Coronary artery (tissue), 2 donors: ENCODE results near the gene SLC25A30.

Experiments used
- DNase-seq: peaks from one replicate; pipeline ENCODE4 v3.0.0-alpha.2; 2017; ENCODE audit warnings: low spot score
- H3K27ac ChIP-seq, 2 donors: fragments of 200-600 bp; sonication (generic); one replicate each; pipeline ENCODE4 v1.5.1; 2016 to 2019
- H3K4me3 ChIP-seq: fragments of 200-600 bp; sonication (generic); 2 replicates; pipeline ENCODE4 v1.5.1; 2016; ENCODE audit warnings: mild to moderate bottlenecking, moderate library complexity
- TF ChIP-seq, protein P1 (sequence below): fragments of 200-600 bp; sonication (generic); IDR thresholded peaks from one replicate; pipeline ENCODE4 v1.5.1; 2019; ENCODE audit warnings: antibody characterized with exemption

The SLC25A30 gene, protein sequence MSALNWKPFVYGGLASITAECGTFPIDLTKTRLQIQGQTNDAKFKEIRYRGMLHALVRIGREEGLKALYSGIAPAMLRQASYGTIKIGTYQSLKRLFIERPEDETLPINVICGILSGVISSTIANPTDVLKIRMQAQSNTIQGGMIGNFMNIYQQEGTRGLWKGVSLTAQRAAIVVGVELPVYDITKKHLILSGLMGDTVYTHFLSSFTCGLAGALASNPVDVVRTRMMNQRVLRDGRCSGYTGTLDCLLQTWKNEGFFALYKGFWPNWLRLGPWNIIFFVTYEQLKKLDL

DNA sequence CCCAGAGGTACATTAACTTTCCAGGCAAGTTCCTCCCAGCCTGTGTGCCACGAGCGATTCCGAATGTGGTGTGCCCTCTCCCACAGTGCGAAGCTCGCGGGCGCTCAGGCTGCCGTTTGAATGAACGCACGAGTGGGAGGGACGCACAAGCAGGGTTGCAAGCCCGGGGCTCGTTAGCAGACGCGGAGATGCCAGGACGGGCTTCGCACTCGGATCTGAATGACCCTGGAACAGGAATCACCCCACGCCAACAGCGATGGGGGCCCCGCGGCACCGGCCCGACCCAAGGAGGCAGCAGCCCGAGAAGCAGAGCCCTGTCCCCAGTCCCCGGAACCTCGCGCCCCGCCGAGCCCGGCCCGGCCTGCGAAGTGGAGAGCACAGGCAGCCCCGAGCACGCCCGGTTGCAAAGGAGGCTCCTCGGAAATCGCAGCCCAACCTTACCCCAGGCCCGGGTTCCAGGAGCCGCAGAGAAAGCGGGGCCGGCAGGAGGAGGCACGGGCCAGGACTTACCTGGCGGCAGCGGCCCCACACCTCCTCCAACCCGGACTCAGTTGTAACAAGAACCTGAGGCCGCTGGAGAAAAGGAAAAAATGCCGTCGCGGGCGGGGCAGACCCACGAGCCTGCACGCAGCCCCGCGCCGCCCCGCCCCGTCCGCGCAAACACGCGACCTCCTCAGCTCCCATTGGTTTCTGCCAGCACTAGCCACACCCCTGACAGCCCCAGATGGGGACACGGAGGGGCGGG, at the start of gene SLC25A30:
Gene SLC25A30 (minus strand): TSS at position 584 of the 745 bp plus-strand sequence. CDS start 6,948 bp downstream, outside the sequence.
- TF ChIP-seq, protein P1, sequence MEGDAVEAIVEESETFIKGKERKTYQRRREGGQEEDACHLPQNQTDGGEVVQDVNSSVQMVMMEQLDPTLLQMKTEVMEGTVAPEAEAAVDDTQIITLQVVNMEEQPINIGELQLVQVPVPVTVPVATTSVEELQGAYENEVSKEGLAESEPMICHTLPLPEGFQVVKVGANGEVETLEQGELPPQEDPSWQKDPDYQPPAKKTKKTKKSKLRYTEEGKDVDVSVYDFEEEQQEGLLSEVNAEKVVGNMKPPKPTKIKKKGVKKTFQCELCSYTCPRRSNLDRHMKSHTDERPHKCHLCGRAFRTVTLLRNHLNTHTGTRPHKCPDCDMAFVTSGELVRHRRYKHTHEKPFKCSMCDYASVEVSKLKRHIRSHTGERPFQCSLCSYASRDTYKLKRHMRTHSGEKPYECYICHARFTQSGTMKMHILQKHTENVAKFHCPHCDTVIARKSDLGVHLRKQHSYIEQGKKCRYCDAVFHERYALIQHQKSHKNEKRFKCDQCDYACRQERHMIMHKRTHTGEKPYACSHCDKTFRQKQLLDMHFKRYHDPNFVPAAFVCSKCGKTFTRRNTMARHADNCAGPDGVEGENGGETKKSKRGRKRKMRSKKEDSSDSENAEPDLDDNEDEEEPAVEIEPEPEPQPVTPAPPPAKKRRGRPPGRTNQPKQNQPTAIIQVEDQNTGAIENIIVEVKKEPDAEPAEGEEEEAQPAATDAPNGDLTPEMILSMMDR = no peak
- peak within 1 kb of the TSS; percentile 92 to 93 for H3K27ac ChIP-seq
- peak; percentile 96 for DNase-seq
- H3K4me3 ChIP-seq = peak within 1 kb of the TSS; percentile 91

DNA sequence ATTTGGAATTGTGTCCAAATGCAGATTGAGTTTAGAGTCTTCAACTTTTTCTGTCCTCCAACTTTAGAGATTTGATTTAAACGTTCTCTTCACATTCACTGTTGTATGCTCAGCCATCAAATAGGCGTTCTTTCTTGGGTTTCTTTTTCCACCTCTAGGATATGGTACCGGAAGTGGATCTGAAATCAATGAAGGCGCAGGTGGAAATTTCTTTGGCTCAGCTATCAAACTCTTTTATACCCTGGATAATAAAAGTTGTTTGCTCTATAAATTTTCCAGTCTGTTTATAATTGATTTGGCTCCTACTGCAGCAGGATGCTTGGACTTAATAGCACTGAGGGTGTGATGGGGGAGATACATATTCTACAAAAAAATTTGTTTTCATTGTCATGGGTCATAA, 48.2 kb upstream of the SLC25A30 start:
- Histone ChIP-seq H3K27ac (no peak overlapping the region), H3K4me3 (peak overlapping the region; percentile 89)
- DNase-seq = no peak
- TF ChIP-seq, protein P1 = no peak

DNA sequence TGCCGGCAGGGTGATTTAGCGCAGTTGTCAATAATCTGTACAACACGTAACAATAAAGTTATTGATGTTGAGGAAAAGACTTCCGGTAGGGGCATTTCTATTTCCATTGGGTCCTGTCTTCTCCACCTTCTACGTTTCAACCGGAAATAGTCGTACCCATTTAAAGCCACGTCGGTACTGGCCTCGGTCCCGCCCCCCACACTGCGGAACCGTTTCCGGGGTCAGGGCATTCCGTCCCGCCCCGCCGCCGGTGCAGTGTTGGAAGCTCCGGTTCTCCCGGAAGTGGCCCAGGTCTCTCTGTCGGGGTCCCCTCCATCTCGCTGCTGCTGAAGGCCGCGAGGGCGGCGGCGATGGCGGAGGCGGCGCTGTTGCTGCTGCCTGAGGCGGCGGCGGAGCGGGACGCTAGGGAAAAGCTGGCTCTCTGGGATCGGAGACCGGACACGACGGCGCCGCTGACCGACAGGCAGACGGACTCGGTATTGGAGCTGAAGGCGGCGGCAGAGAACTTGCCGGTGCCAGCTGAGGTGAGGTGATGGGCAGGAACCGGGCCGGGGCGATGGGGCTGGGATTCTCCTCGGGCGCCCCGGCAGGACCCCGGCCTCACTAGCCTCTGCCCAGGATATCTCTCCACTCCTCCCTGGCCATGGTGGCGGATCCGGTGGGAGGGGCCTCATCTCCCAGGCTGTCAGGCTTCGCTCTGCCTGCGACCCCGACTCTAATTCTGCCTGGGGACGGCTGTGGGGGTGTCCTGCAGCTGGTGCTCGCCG, 46.7 kb upstream of the SLC25A30 start, which contains the start of gene COG3:
Gene COG3 (plus strand): TSS at position 253 of the 767 bp plus-strand sequence. CDS start 98 bp downstream, at position 351.
- Histone ChIP-seq H3K4me3 (peak within 1 kb of the TSS; percentile 89), H3K27ac (peak within 1 kb of the TSS; percentile 61 to 97)
- peak; percentile 96 for DNase-seq
- TF ChIP-seq, protein P1 = no peak

DNA sequence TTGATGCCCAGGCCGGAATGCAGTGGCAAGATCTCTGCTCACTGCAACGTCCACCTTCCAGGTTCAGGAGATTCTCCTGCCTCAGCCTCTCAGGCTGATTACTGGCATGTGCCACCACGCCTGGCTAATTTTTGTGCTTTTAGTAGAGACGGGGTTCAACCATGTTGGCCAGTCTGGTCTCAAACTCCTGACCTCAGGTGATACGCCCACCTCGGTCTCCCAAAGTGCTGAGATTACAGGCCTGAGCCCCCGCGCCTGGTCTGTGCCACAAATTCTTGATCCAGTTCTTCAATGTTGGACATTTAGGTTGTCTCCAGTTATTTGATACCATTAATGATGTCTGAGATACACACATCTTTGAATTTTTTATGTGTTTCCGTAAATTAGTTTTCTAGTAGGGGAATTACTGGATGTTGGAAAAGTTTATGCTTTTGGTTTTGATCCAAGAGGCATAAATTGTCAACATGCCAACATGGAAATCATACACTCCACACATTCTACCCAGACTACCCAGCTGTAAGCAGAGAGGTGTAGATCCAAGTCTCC, 46.0 kb upstream of the SLC25A30 start:
- peak overlapping the region; percentile 61 to 97 for H3K27ac ChIP-seq
- DNase-seq = no peak
- TF ChIP-seq, protein P1 = no peak
- H3K4me3 ChIP-seq = peak overlapping the region; percentile 89

DNA sequence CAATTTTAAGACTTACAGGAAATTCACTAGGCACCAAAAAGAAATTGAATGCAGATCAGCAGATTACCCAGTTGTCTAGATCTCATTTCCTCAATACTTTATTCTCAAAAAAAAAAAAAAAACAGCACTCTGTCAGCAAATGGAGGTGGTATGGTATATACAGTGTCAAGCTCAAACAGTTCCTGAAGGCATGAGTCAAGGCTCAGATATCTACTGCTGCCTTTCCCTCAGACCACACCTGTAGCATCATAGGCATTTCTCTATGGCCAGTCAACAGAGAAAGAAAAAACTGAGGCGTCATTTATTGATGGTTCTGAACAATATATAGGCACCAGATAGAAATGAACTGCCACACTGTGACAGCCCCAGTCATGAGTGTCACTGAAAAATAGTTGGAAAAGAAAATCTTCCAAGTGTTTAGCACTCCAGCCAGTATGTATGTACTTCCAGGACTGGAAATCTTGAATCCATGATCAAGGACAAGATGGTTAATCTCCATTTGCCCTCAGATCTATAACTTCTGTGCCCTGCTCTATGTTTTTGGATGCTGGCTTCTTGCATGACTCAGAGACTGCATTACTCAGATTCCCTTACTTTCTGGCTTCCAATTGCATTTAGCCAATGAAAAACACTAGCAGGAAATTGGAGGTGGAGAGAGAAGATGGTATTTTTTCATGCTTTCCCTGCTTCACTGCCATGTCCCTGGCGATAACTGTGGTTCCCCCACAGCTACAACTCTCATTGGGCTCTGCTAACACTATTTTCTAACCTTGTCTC, 38.2 kb upstream of the SLC25A30 start:
- no peak overlapping the region for H3K27ac ChIP-seq
- DNase-seq = no peak
- TF ChIP-seq, protein P1 = no peak
- no peak overlapping the region for H3K4me3 ChIP-seq

DNA sequence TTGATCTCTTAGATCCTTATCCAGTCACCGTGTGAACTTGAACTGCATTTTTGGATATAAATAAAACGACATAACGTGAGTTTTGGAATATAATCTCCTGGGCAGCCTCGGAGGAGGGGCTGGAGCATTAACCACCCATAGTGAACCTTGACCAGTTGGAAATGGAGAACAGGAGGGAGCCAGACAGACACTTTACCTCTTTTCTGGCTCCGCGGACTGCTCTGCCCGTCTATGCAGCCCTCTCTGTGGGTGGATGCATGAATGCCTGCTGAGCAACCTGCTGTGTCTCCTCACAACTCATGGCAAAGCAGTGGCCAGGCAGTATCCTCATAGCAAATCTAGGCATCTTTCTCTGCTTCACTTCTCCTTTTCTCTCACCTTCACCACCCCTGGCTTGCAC, 36.0 kb upstream of the SLC25A30 start:
- Histone ChIP-seq H3K4me3 (no peak overlapping the region), H3K27ac (no peak overlapping the region)
- no peak for DNase-seq
- TF ChIP-seq, protein P1 = no peak
